Body of pancreas (tissue), 4 donors: ENCODE measurements around the gene HSDL2. TPM values are rescaled to one million over a fixed set of nuclear protein-coding genes. Genes with fewer than 3 reads are reported as not detected.
"Not testable (repeated sequence)": the region's sequence is repeated elsewhere in the genome, so short reads cannot be mapped to it uniquely, and the experiment has no call there.

ENCODE experiments used
- ATAC-seq: fragments of 150-250 bp; one replicate; pipeline ENCODE4 v1.9.1; 2016
- DNase-seq, 4 donors: peaks; one replicate each; pipeline ENCODE4 v3.0.0-alpha.2; 2019
- H3K27ac ChIP-seq, 4 donors: fragments of 200-600 bp; sonication (generic); 1 replicate in 3 of 4; 2 replicates in 1 of 4; pipeline versions ENCODE4 v1.5.1 to v1.6.1; 2016 to 2019; ENCODE audit warnings: mild to moderate bottlenecking in 1 of 4, mixed read lengths in 1 of 4, moderate library complexity in 1 of 4
- H3K27me3 ChIP-seq, 2 donors: fragments of 200-600 bp; sonication (generic); one replicate each; pipeline ENCODE4 v1.6.0; 2016; ENCODE audit warnings: mild to moderate bottlenecking in 1 of 2
- H3K36me3 ChIP-seq, 2 donors: fragments of 200-600 bp; sonication (generic); replicated peaks in 1 of 2; 2 replicates each; pipeline ENCODE4 v1.5.1; 2016; ENCODE audit warnings: low read depth in 2 of 2; ENCODE audit not compliant: insufficient read depth in 1 of 2
- H3K4me1 ChIP-seq: fragments of 200-600 bp; sonication (generic); one replicate; pipeline ENCODE4 v1.6.0; 2016
- H3K4me3 ChIP-seq, 2 donors: fragments of 200-600 bp; sonication (generic); 1 replicate in 1 of 2; 2 replicates in 1 of 2; pipeline ENCODE4 v1.5.1; 2016 to 2019
- H3K9me3 ChIP-seq, 3 donors: fragments of 200-600 bp; sonication (generic); 1 replicate in 2 of 3; 2 replicates in 1 of 3; pipeline ENCODE4 v1.5.1; 2016
- CTCF ChIP-seq, 7 experiments: fragments of 450-650 bp in 4 of 7; fragments of 200-600 bp in 3 of 7; sonication (generic) in 3 of 7; IDR thresholded peaks; one replicate each; pipeline ENCODE4 v1.5.1; 2016 to 2019; ENCODE audit warnings: antibody characterized with exemption in 7 of 7
- POLR2A ChIP-seq, 3 donors: fragments of 450-650 bp; IDR thresholded peaks; one replicate each; pipeline ENCODE4 v1.6.1; 2016; ENCODE audit warnings: antibody characterized with exemption in 3 of 3, mild to moderate bottlenecking in 2 of 3
- WGBS, 2 donors: methylation state at CpG; one replicate each; pipeline ENCODE4 v1.1.5; 2017; 5-methylcytosine and 5-hydroxymethylcytosine counted together
- intact Hi-C: fragments of 100-400 bp; cut with DNase I; formaldehyde crosslinking; loops from one replicate; pipeline ENCODE4 v1.15.1; 2023
- total RNA-seq, 2 donors: library from RNA; depleted of rRNA; stranded (reverse); fragments of >200 nt; gene quantifications; one replicate each; pipeline ENCODE4 v1.1.0, GENCODE V29; 2016

The HSDL2 gene
- total RNA-seq, 2 donors from 2014 or later, result 20.5 to 22.7 TPM

GRCh38 chr9:112369817-112370216 is 10.1 kb upstream of the HSDL2 start:
- no peak overlapping the region for H3K4me3 ChIP-seq
- no peak for ATAC-seq
- H3K4me1 ChIP-seq, result no peaks in the 10 kb centered on the region
- no peak for TF ChIP-seq CTCF (IDR thresholded peaks at IDR 0.05)
- TF ChIP-seq POLR2A (IDR thresholded peaks at IDR 0.05), result no peak
- H3K27ac ChIP-seq, result no peak overlapping the region
- H3K36me3 ChIP-seq, result no peaks in the 10 kb centered on the region
- WGBS, 2 donors, result 86 to 95% methylated on average over 1 of the region's 1 CpG
- no peaks in the 10 kb centered on the region for H3K27me3 ChIP-seq
- no peak for DNase-seq
- intact Hi-C loops, result loop anchor here (10.0 kb wide), 1 partner anchor 275 kb away; no protein-coding TSS in a partner anchor
- H3K9me3 ChIP-seq, result no peaks in the 10 kb centered on the region

GRCh38 chr9:112371060-112371459 is 8.8 kb upstream of the HSDL2 start:
- Histone ChIP-seq H3K27me3 (no peaks in the 10 kb centered on the region), H3K9me3 (no peaks in the 10 kb centered on the region), H3K4me1 (no peaks in the 10 kb centered on the region), H3K27ac (no peak overlapping the region), H3K36me3 (no peaks in the 10 kb centered on the region), H3K4me3 (no peak overlapping the region)
- 3 to 97% methylated on average over 1 of the region's 1 CpG for WGBS, 2 donors
- intact Hi-C loops, result loop anchor here (10.0 kb wide), 1 partner anchor 276 kb away; no protein-coding TSS in a partner anchor
- ATAC-seq (no peak), DNase-seq (no peak)
- TF ChIP-seq POLR2A (IDR thresholded peaks at IDR 0.05), result no peak
- no peak for TF ChIP-seq CTCF (IDR thresholded peaks at IDR 0.05)

GRCh38 chr9:112373666-112374065 is 6.2 kb upstream of the HSDL2 start:
- not testable (repeated sequence) for H3K4me3 ChIP-seq, ATAC-seq, H3K36me3 ChIP-seq, H3K9me3 ChIP-seq, H3K27me3 ChIP-seq, DNase-seq, H3K27ac ChIP-seq
- H3K4me1 ChIP-seq, result peaks cover 21% of the 10 kb centered on the region
- intact Hi-C loops, result loop anchor here (10.0 kb wide), 1 partner anchor 279 kb away; no protein-coding TSS in a partner anchor
- 77 to 85% methylated on average over 2 of the region's 2 CpGs for WGBS, 2 donors

GRCh38 chr9:112374232-112374631 is 5.7 kb upstream of the HSDL2 start:
- H3K9me3 ChIP-seq, H3K27me3 ChIP-seq, DNase-seq, H3K27ac ChIP-seq, H3K36me3 ChIP-seq, H3K4me3 ChIP-seq, ATAC-seq: not testable (repeated sequence)
- intact Hi-C loops, result loop anchor here (10.0 kb wide), 1 partner anchor 279 kb away; no protein-coding TSS in a partner anchor
- H3K4me1 ChIP-seq, result peaks cover 22% of the 10 kb centered on the region
- WGBS, 2 donors, result 94 to 100% methylated on average over 2 of the region's 2 CpGs

GRCh38 chr9:112375361-112375760 is 4.5 kb upstream of the HSDL2 start:
- no peak for ATAC-seq
- WGBS, 2 donors, result 87 to 95% methylated on average over 5 of the region's 5 CpGs
- intact Hi-C loops, result loop anchor here (10.0 kb wide), 1 partner anchor 281 kb away; no protein-coding TSS in a partner anchor
- no peak overlapping the region for H3K27ac ChIP-seq
- TF ChIP-seq POLR2A (IDR thresholded peaks at IDR 0.05), result no peak
- no peak for TF ChIP-seq CTCF (IDR thresholded peaks at IDR 0.05)
- H3K27me3 ChIP-seq, result no peaks in the 10 kb centered on the region
- H3K4me1 ChIP-seq, result peaks cover 22% of the 10 kb centered on the region
- H3K4me3 ChIP-seq, result no peak overlapping the region
- no peaks in the 10 kb centered on the region for H3K36me3 ChIP-seq
- no peak for DNase-seq
- H3K9me3 ChIP-seq, result no peaks in the 10 kb centered on the region

GRCh38 chr9:112377087-112377486 is 2.8 kb upstream of the HSDL2 start:
- Histone ChIP-seq H3K36me3 (no peaks in the 10 kb centered on the region), H3K9me3 (no peaks in the 10 kb centered on the region), H3K27me3 (no peaks in the 10 kb centered on the region), H3K27ac (no peak overlapping the region), H3K4me1 (peaks cover 32% of the 10 kb centered on the region), H3K4me3 (no peak overlapping the region)
- ATAC-seq, result no peak
- intact Hi-C loops, result loop anchor here (10.0 kb wide), 1 partner anchor 282 kb away; no protein-coding TSS in a partner anchor
- WGBS, 2 donors, result 46 to 49% methylated on average over 2 of the region's 2 CpGs
- no peak for DNase-seq
- no peak for TF ChIP-seq POLR2A (IDR thresholded peaks at IDR 0.05)
- no peak for TF ChIP-seq CTCF (IDR thresholded peaks at IDR 0.05)
